Activated T-helper 1 cell treated with anti-CD3 and anti-CD28 coated beads, Interleukin-12 subunit alpha, Interleukin-12 subunit beta, Interleukin-2, Interleukin-4 antibody, amounts not matched to agents 30 ng/mL and 10 ng/mL and 1 ng/mL, durations not matched to agents 14 hours and 24 hours and 36 hours (primary cell): Measurements from ENCODE around the gene CEP20. TPM values are rescaled to one million over a fixed set of nuclear protein-coding genes. Genes with fewer than 3 reads are reported as not detected.

Experiments used
- DNase-seq: peaks from one replicate; pipeline ENCODE4 v3.0.0; 2021; ENCODE audit warnings: low spot score
- H3K27ac Mint-ChIP-seq: one replicate; pipeline ENCODE4 v1.8.0; 2021; ENCODE audit warnings: mild to moderate bottlenecking, mixed read lengths
- H3K27me3 Mint-ChIP-seq: one replicate; pipeline ENCODE4 v1.8.0; 2022; ENCODE audit warnings: mild to moderate bottlenecking, moderate library complexity, mixed read lengths; ENCODE audit not compliant: insufficient read depth
- H3K36me3 Mint-ChIP-seq: one replicate; pipeline ENCODE4 v1.8.0; 2021; ENCODE audit warnings: low read depth, mixed read lengths
- H3K4me1 Mint-ChIP-seq: one replicate; pipeline ENCODE4 v1.8.0; 2021; ENCODE audit warnings: low read depth, mixed read lengths
- H3K4me3 Mint-ChIP-seq: one replicate; pipeline ENCODE4 v1.8.0; 2021; ENCODE audit warnings: mild to moderate bottlenecking, moderate library complexity, mixed read lengths
- H3K9me3 Mint-ChIP-seq: one replicate; pipeline ENCODE4 v1.8.0; 2021; ENCODE audit warnings: mixed read lengths
- intact Hi-C: fragments of 100-400 bp; cut with micrococcal nuclease; formaldehyde crosslinking; loops from one replicate; pipeline ENCODE4 v1.15.1; 2024
- total RNA-seq: library from RNA; stranded (reverse); gene quantifications from 2 replicates; pipeline ENCODE4 v1.2.3, GENCODE V29; 2022

Gene CEP20
- total RNA-seq, 1 donor from 2014 or later = 50.2 TPM

DNA sequence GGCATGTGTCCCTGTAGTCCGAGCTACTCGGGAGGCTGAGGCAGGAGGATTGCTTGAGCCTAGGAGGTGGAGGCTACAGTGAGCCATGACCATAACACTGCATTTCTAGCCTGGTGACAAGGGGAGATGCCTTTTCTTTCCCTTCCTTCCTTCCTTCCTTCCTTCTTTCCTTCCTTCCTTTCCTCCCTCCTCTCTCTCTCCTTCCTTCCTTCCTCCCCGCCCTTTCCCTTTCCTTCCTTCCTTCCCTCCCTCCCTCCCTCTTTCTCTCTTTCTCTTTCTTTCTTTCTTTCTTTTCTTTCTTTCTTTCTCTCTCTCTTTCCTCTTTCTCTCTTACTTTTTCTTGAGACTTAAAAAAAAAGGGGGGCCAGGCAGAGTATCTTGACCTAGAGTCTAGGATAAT lies 3.1 kb upstream of the CEP20 start:
- Mint-ChIP-seq H3K4me3 (no peak overlapping the region), H3K9me3 (no peaks in the 10 kb centered on the region), H3K36me3 (peaks cover 6% of the 10 kb centered on the region), H3K27ac (no peak overlapping the region), H3K4me1 (peaks cover 18% of the 10 kb centered on the region), H3K27me3 (no peaks in the 10 kb centered on the region)
- intact Hi-C loops = no loop called here
- no peak for DNase-seq

DNA sequence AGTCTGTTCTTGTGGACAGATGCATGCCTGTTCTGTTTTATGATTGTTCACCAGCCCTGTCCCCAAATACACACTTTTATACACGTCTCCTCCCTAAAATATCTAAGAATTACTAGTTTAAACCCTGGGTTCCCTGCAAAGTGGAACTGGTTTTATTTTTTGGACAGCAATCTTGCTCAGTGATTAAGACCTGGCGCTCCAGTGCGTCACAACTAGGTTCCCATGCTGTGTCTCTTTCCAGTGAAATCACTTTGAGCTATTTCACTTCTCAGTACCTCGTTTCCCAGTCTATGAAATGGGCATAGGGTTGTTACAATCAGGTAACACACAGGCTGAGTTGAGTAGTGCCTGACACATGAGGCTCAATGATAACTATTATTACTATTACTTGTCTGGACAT lies 1.1 kb downstream of the CEP20 start:
- Mint-ChIP-seq H3K4me1 (peaks cover 27% of the 10 kb centered on the region), H3K27ac (peak overlapping the region; percentile 74), H3K36me3 (peaks cover 11% of the 10 kb centered on the region), H3K4me3 (peak overlapping the region; percentile 95), H3K27me3 (no peaks in the 10 kb centered on the region), H3K9me3 (no peaks in the 10 kb centered on the region)
- no peak for DNase-seq
- intact Hi-C loops = loop anchor here (5.0 kb wide), 2 partner anchors 175 to 245 kb away; partner anchors contain the start of gene MARF1

DNA sequence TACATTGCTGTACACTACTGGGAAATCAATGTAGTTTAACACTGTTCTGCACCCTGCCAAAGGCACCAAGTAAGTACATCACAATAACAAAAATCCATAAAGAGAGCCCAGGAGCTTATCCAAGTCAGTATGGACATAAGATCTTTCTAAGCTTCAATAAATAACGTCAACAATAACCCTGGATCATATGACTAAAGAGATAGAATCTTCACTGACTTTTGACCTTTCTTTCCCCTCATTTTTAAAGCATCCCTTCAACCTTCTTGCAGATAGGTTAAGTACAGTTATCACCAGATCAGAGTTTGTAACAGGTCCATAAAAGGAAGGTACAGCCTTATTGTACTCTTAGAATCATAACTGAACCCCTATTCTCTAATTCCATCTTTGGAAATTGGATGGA lies 2.3 kb downstream of the CEP20 start:
- Mint-ChIP-seq H3K36me3 (peaks cover 20% of the 10 kb centered on the region), H3K4me1 (peaks cover 33% of the 10 kb centered on the region), H3K27me3 (no peaks in the 10 kb centered on the region), H3K9me3 (no peaks in the 10 kb centered on the region), H3K27ac (no peak overlapping the region), H3K4me3 (peak overlapping the region; percentile 63)
- no peak for DNase-seq
- intact Hi-C loops = loop anchor here (5.0 kb wide), 2 partner anchors 176 to 244 kb away; partner anchors contain the start of gene MARF1

GRCh38 chr16:15885560-15886001 lies 2.8 kb downstream of the CEP20 start:
- Mint-ChIP-seq H3K36me3 (peaks cover 20% of the 10 kb centered on the region), H3K27me3 (no peaks in the 10 kb centered on the region), H3K4me3 (peak overlapping the region; percentile 63), H3K4me1 (peaks cover 34% of the 10 kb centered on the region), H3K9me3 (no peaks in the 10 kb centered on the region), H3K27ac (no peak overlapping the region)
- intact Hi-C loops = loop anchor here (5.0 kb wide), 2 partner anchors 177 to 243 kb away; partner anchors contain the start of gene MARF1
- DNase-seq = no peak

DNA sequence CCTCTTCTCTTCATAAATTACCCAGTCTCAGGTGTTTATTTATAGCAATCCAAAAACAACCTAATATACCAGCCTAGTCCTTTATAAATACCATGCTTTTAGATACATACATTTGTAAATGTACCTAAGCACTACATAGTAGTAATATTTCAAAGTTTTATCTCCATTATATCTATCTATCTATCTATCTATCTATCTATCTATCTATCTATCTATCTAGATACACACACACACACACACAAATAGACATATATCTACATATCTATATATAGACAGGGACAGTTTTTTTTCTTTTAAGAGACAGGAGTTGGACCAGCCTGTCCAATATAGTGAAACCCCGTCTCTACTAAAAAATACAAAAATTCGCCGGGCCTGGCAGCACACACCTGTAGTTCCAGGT lies 5.8 kb downstream of the CEP20 start:
- Mint-ChIP-seq H3K4me3 (no peak overlapping the region), H3K27me3 (no peaks in the 10 kb centered on the region), H3K9me3 (no peaks in the 10 kb centered on the region), H3K36me3 (peaks cover 29% of the 10 kb centered on the region), H3K4me1 (peaks cover 39% of the 10 kb centered on the region), H3K27ac (no peak overlapping the region)
- intact Hi-C loops = no loop called here
- DNase-seq = no peak

DNA sequence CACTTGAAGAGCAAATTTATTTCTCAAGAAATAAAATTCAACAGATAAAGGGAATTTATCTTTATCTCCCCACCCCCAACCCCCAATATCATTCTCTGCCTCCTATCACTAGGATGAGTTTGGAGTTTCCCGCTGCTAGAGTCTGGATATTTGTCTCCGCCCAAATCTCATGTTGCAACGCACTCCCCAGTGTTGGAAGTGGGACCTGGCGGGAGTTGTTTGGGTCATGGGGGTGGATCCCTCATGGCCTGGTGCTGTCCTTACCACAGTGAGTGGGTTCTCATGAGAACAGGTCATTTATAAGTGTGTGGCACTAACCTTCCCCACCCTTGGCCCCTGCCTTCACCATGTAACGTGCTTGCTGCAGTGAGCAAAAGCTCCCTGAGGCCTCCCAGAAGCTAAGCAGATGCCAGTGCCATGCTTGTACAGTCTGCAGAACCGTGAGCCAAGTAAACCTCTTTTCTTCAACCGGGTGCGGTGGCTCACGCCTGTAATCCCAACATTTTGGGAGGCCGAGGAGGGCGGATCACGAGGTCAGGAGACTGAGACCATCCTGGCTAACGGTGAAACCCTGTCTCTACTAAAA lies 6.5 kb downstream of the CEP20 start:
- Mint-ChIP-seq H3K36me3 (peaks cover 30% of the 10 kb centered on the region), H3K9me3 (no peaks in the 10 kb centered on the region), H3K27ac (no peak overlapping the region), H3K27me3 (no peaks in the 10 kb centered on the region), H3K4me3 (no peak overlapping the region), H3K4me1 (peaks cover 32% of the 10 kb centered on the region)
- intact Hi-C loops = no loop called here
- DNase-seq = no peak

GRCh38 chr16:15880434-15881308 lies 7.7 kb downstream of the CEP20 start:
- H3K9me3 Mint-ChIP-seq = no peaks in the 10 kb centered on the region
- intact Hi-C loops = no loop called here
- H3K27me3 Mint-ChIP-seq = no peaks in the 10 kb centered on the region
- no peak overlapping the region for H3K27ac Mint-ChIP-seq
- H3K4me1 Mint-ChIP-seq = peaks cover 24% of the 10 kb centered on the region
- no peak overlapping the region for H3K4me3 Mint-ChIP-seq
- H3K36me3 Mint-ChIP-seq = peaks cover 32% of the 10 kb centered on the region
- DNase-seq = no peak

DNA sequence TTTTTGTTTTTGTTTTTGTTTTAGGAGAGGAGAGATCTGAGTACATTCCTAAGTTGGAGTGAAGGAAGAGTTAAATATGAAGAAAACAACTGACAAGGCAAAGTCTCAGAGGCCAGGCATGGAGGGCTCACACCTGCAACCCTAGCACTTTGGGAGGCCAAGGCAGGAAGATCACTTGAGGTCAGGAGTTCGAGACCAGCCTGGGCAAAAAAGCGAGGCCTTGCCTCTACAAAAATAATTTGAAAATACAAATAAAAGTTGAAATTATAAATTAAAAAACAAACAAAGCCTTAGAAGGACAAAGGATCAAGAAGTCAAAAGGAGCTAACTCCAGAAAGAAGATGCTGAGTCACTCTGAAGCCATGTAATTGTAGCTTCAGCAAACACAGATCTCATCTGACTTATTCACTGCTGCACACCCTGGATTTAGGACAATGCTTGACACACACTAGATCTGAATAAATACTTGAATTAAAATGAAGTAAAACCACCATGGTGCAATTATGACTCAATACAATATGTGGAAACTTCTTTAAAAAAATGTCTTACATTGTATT lies 9.1 kb downstream of the CEP20 start:
- H3K9me3 Mint-ChIP-seq = no peaks in the 10 kb centered on the region
- no peak overlapping the region for H3K4me3 Mint-ChIP-seq
- peak overlapping the region; percentile 26 for H3K27ac Mint-ChIP-seq
- intact Hi-C loops = no loop called here
- no peaks in the 10 kb centered on the region for H3K27me3 Mint-ChIP-seq
- H3K4me1 Mint-ChIP-seq = peaks cover 28% of the 10 kb centered on the region
- peaks cover 36% of the 10 kb centered on the region for H3K36me3 Mint-ChIP-seq
- no peak for DNase-seq

GRCh38 chr16:15876503-15876902 lies 11.9 kb downstream of the CEP20 start:
- no peak for DNase-seq
- no peak overlapping the region for H3K4me3 Mint-ChIP-seq
- peaks cover 32% of the 10 kb centered on the region for H3K36me3 Mint-ChIP-seq
- no peaks in the 10 kb centered on the region for H3K27me3 Mint-ChIP-seq
- peaks cover 21% of the 10 kb centered on the region for H3K4me1 Mint-ChIP-seq
- no peak overlapping the region for H3K27ac Mint-ChIP-seq
- intact Hi-C loops = no loop called here
- no peaks in the 10 kb centered on the region for H3K9me3 Mint-ChIP-seq

- H3K36me3 Mint-ChIP-seq = peaks cover 33% of the 10 kb centered on the region
Observed at GRCh38 chr16:15874745-15875314, 13.6 kb downstream of the CEP20 start.

GRCh38 chr16:15873737-15874136 lies 14.7 kb downstream of the CEP20 start:
- intact Hi-C loops = loop anchor here (2.0 kb wide), 1 partner anchor 253 kb away; no protein-coding TSS in a partner anchor
- H3K36me3 Mint-ChIP-seq = peaks cover 32% of the 10 kb centered on the region

More at GRCh38 chr16:15874745-15875314, 13.6 kb downstream of the CEP20 start:
- no peak for DNase-seq
- H3K27ac Mint-ChIP-seq = no peak overlapping the region
- H3K27me3 Mint-ChIP-seq = no peaks in the 10 kb centered on the region
- peaks cover 15% of the 10 kb centered on the region for H3K4me1 Mint-ChIP-seq
- intact Hi-C loops = loop anchor here (2.0 kb wide), 1 partner anchor 252 kb away; no protein-coding TSS in a partner anchor
- H3K9me3 Mint-ChIP-seq = no peaks in the 10 kb centered on the region
- no peak overlapping the region for H3K4me3 Mint-ChIP-seq

GRCh38 chr16:15873301-15873700 lies 15.1 kb downstream of the CEP20 start:
- Mint-ChIP-seq H3K27me3 (no peaks in the 10 kb centered on the region), H3K9me3 (no peaks in the 10 kb centered on the region), H3K36me3 (peaks cover 35% of the 10 kb centered on the region), H3K4me3 (no peak overlapping the region), H3K4me1 (peaks cover 11% of the 10 kb centered on the region), H3K27ac (no peak overlapping the region)
- intact Hi-C loops = no loop called here
- no peak for DNase-seq

More at GRCh38 chr16:15873737-15874136, 14.7 kb downstream of the CEP20 start:
- H3K4me1 Mint-ChIP-seq = peaks cover 11% of the 10 kb centered on the region
- no peak overlapping the region for H3K27ac Mint-ChIP-seq
- no peaks in the 10 kb centered on the region for H3K27me3 Mint-ChIP-seq
- H3K9me3 Mint-ChIP-seq = no peaks in the 10 kb centered on the region
- H3K4me3 Mint-ChIP-seq = no peak overlapping the region
- no peak for DNase-seq
